Neural cell (in vitro differentiated cells): Measurements from ENCODE around the gene SOAT1. TPM values are rescaled to one million over a fixed set of nuclear protein-coding genes. Genes with fewer than 3 reads are reported as not detected.
"Not testable (repeated sequence)": the region's sequence is repeated elsewhere in the genome, so short reads cannot be mapped to it uniquely, and the experiment has no call there.

Experiments used
- H2AFZ ChIP-seq: fragments of 200-600, 300-800 bp; sonication (generic), shearing (Covaris generic); 2 replicates; pipeline ENCODE4 v1.6.0; 2014; ENCODE audit warnings: low read depth, mild to moderate bottlenecking, antibody characterized with exemption, low read length, moderate library complexity
- H3F3A ChIP-seq: fragments of 200-600 bp; shearing (Covaris generic); 2 replicates; pipeline ENCODE4 v1.6.1; 2016; ENCODE audit warnings: mild to moderate bottlenecking, moderate library complexity, mixed read lengths, antibody characterized with exemption, low read length; ENCODE audit not compliant: insufficient read depth, poor library complexity, severe bottlenecking
- H3K27ac ChIP-seq: fragments of 200-600, 300-800 bp; sonication (generic), shearing (Covaris generic); 2 replicates; pipeline ENCODE4 v1.5.1; 2014; ENCODE audit warnings: mild to moderate bottlenecking, low read length, moderate library complexity
- H3K27me3 ChIP-seq: fragments of 300-800, 200-600 bp; sonication (generic), shearing (Covaris generic); 2 replicates; pipeline ENCODE4 v1.6.0; 2014; ENCODE audit warnings: mild to moderate bottlenecking, low read depth, low read length, moderate library complexity; ENCODE audit not compliant: insufficient read depth
- H3K36me3 ChIP-seq: fragments of 300-800, 200-600 bp; sonication (generic), shearing (Covaris generic); 2 replicates; pipeline ENCODE4 v1.5.1; 2014; ENCODE audit warnings: mild to moderate bottlenecking, antibody characterized with exemption, low read length, moderate library complexity; ENCODE audit not compliant: insufficient read depth
- H3K4me2 ChIP-seq: fragments of 300-800, 200-600 bp; sonication (generic), shearing (Covaris generic); 2 replicates; pipeline ENCODE4 v1.6.0; 2014; ENCODE audit warnings: mild to moderate bottlenecking, low read length
- H3K4me3 ChIP-seq: fragments of 300-800, 200-600 bp; sonication (generic), shearing (Covaris generic); 2 replicates; pipeline ENCODE4 v1.5.1; 2014; ENCODE audit warnings: mild to moderate bottlenecking, low read length, moderate library complexity
- H3K79me2 ChIP-seq: fragments of 200-600 bp; shearing (Covaris generic); replicated peaks from 2 replicates; pipeline ENCODE4 v1.6.0; 2014; ENCODE audit warnings: mild to moderate bottlenecking, low read length, moderate library complexity; ENCODE audit not compliant: insufficient read depth
- H3K9ac ChIP-seq: fragments of 300-800, 200-600 bp; sonication (generic), shearing (Covaris generic); 2 replicates; pipeline ENCODE4 v1.6.1; 2016; ENCODE audit warnings: mild to moderate bottlenecking, low read length, mixed read lengths
- H3K9me2 ChIP-seq: fragments of 200-600 bp; shearing (Covaris generic); 2 replicates; pipeline ENCODE4 v1.6.1; 2016; ENCODE audit warnings: mild to moderate bottlenecking, low read length, mixed read lengths; ENCODE audit not compliant: insufficient read depth
- H3K9me3 ChIP-seq: fragments of 200-600, 300-800 bp; sonication (generic), shearing (Covaris generic); 2 replicates; pipeline ENCODE4 v1.6.1; 2016; ENCODE audit warnings: mild to moderate bottlenecking, mixed run types, low read length, moderate library complexity, mixed read lengths
- H4K20me1 ChIP-seq: fragments of 200-600 bp; shearing (Covaris generic); 2 replicates; pipeline ENCODE4 v1.6.1; 2016; ENCODE audit warnings: mild to moderate bottlenecking, mixed run types; ENCODE audit not compliant: insufficient read depth
- CTCF ChIP-seq: fragments of 450-650 bp; IDR thresholded peaks from 2 replicates; pipeline ENCODE4 v1.5.1; 2014; ENCODE audit warnings: antibody characterized with exemption, mild to moderate bottlenecking, moderate library complexity; ENCODE audit not compliant: poor library complexity, severe bottlenecking
- EP300 ChIP-seq: fragments of 450-650 bp; conservative IDR thresholded peaks from 2 replicates; pipeline ENCODE4 v1.6.1; 2014; ENCODE audit warnings: antibody characterized with exemption, mild to moderate bottlenecking, moderate library complexity; ENCODE audit not compliant: poor library complexity, severe bottlenecking
- EZH2 ChIP-seq: fragments of 200-600, 300-800 bp; shearing (Covaris generic), sonication (generic); IDR thresholded peaks from 2 replicates; pipeline ENCODE4 v1.6.1; 2014; ENCODE audit warnings: antibody characterized with exemption, low read length, borderline replicate concordance, mild to moderate bottlenecking; ENCODE audit not compliant: insufficient read depth, poor library complexity, severe bottlenecking
- MXI1 ChIP-seq: fragments of 450-650 bp; conservative IDR thresholded peaks from 2 replicates; pipeline ENCODE4 v1.6.1; 2014; ENCODE audit warnings: antibody characterized with exemption, mild to moderate bottlenecking; ENCODE audit not compliant: poor library complexity, severe bottlenecking
- POLR2AphosphoS5 ChIP-seq: IDR thresholded peaks from 2 replicates; pipeline ENCODE4 v1.6.1; 2012
- RAD21 ChIP-seq: fragments of 450-650 bp; conservative IDR thresholded peaks from 2 replicates; pipeline ENCODE4 v1.6.1; 2014; ENCODE audit warnings: antibody characterized with exemption, mild to moderate bottlenecking, moderate library complexity
- REST ChIP-seq: IDR thresholded peaks from 2 replicates; pipeline ENCODE4 v1.6.1; 2012; ENCODE audit warnings: borderline replicate concordance
- SMC3 ChIP-seq: fragments of 450-650 bp; conservative IDR thresholded peaks from 2 replicates; pipeline ENCODE4 v1.6.1; 2014; ENCODE audit warnings: antibody characterized with exemption, mild to moderate bottlenecking, moderate library complexity; ENCODE audit not compliant: poor library complexity
- TAF1 ChIP-seq: IDR thresholded peaks from 2 replicates; pipeline ENCODE4 v1.6.1; 2012; ENCODE audit warnings: low read depth
- polyA plus RNA-seq: library from polyadenylated mRNA; depleted of rRNA; stranded (reverse); fragments of >200 nt; gene quantifications from 2 replicates; pipeline ENCODE4 v1.2.3, GENCODE V29; 2014

The SOAT1 gene
- polyA plus RNA-seq, 1 donor from 2014 or later = 5.7 TPM

DNA sequence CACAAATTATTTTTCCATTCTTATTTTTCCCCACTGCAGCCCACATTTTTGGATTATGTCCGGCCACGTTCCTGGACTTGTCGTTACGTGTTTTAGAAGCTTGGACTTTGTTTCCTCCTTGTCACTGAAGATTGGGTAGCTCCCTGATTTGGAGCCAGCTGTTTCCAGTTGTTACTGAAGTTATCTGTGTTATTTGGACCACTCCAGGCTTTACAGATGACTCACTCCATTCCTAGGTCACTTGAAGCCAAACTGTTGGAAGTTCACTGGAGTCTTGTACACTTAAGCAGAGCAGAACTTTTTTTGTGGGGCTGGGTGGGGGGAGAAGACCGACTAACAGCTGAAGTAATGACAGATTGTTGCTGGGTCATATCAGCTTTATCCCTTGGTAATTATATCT is 59.9 kb downstream of the SOAT1 start (continued):
- no peak for TF ChIP-seq REST

- H3K9me2 ChIP-seq, H3F3A ChIP-seq, H2AFZ ChIP-seq, H4K20me1 ChIP-seq, H3K9me3 ChIP-seq, H3K36me3 ChIP-seq, H3K4me3 ChIP-seq, H3K79me2 ChIP-seq, H3K9ac ChIP-seq, H3K4me2 ChIP-seq, H3K27me3 ChIP-seq, H3K27ac ChIP-seq: not testable (repeated sequence)
Observed at GRCh38 chr1:179361631-179362030, 68.0 kb downstream of the SOAT1 start.

DNA sequence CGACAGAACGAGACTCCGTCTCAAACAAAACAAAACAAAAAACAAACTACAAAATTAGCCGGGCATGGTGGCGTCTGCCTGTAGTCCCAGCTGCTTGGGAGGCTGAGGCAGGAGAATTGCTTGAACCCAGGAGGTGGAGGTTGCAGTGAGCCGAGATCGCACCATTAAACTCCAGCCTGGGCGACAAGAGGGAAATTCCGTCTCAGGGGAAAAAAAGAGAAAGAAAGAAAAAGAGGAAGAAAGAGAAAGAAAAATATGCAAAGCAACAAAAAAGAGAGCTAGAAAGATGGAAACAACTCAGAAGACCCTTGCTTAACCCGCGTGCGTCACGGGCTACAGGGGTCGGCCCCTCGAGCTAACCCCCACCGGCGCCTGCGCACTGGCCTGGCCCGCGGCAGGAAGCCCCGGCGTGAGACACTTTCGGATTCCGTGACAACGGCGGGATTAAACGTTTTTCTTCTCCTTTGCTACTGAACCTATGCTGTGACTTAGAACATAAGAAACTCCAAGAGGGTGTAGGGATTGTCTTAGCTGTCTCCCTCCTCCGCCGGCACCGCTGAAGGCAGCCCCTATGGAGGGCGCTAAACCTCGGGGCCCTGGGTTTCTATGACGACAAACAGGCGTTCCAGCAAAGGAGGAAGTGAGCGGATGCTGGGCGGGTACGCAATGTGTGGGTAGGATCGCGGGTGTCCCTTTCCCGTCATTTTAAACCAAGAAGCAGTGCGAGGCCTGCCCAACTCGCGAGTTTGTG is 71.9 kb downstream of the SOAT1 start, which contains the start of gene AXDND1:
Gene AXDND1, plus strand, starts transcription at position 630 of the 751 bp plus-strand sequence. CDS start 539 bp downstream, outside the sequence.
- Histone ChIP-seq H3K27me3 (no peaks in the 10 kb centered on the region), H3K79me2 (no peaks in the 10 kb centered on the region), H3K4me2 (peak within 1 kb of the TSS; percentile 60), H2AFZ (peak within 1 kb of the TSS; percentile 84), H4K20me1 (no peaks in the 10 kb centered on the region), H3K9me2 (no peaks in the 10 kb centered on the region), H3K9ac (peak within 1 kb of the TSS; percentile 71), H3K9me3 (no peaks in the 10 kb centered on the region), H3F3A (no peaks in the 10 kb centered on the region), H3K27ac (peak within 1 kb of the TSS; percentile 79), H3K36me3 (no peaks in the 10 kb centered on the region), H3K4me3 (peak within 1 kb of the TSS; percentile 86)
- TF ChIP-seq POLR2AphosphoS5 (peak; percentile 47), CTCF (peak; percentile 65), EP300 (peak; percentile 60), REST (peak; percentile 23), SMC3 (peak; percentile 58), EZH2 (no peak), TAF1 (peak; percentile 42), MXI1 (peak; percentile 94), RAD21 (peak; percentile 38)
